ENCODE results near the gene MBOAT7.
"Not testable (repeated sequence)": the region's sequence is repeated elsewhere in the genome, so short reads cannot be mapped to it uniquely, and the experiment has no call there.

MBOAT7 gene, protein sequence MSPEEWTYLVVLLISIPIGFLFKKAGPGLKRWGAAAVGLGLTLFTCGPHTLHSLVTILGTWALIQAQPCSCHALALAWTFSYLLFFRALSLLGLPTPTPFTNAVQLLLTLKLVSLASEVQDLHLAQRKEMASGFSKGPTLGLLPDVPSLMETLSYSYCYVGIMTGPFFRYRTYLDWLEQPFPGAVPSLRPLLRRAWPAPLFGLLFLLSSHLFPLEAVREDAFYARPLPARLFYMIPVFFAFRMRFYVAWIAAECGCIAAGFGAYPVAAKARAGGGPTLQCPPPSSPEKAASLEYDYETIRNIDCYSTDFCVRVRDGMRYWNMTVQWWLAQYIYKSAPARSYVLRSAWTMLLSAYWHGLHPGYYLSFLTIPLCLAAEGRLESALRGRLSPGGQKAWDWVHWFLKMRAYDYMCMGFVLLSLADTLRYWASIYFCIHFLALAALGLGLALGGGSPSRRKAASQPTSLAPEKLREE

DNA sequence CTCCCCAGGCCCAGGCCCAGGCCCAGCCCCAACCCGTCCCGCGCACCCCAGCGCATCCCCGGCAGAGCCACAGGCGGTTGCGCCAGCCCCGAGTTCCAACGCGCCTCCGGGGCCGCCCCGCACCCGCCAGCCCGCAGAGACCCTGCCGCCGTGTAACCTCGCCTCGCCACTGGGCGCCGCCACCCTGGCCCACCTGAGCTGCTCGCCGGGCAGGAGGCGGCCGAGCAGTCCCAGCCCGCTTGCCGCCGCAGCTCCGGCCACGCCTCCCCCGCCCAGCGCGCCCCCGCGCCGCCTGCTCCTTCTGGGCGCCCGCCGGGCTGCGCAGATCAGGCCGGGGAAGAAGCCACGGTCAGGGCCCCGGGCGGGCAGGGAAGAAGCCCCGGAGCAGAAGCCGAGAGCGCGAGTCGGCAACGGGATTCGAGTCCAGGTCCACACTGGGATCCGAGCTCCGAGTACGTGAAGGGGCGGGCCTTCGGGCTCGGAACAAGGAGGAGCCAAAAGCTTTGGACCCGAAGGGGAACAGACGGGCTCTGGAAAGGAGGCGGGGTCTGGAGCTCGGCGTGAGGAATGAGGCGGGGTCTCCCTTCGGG lies at the start of gene MBOAT7:
MBOAT7 (minus strand) TSS at position 436 of the 590 bp plus-strand sequence. CDS start 1,072 bp downstream, outside the sequence.
- no peak for DNase-seq (ENCODE audit: low read depth)

DNA sequence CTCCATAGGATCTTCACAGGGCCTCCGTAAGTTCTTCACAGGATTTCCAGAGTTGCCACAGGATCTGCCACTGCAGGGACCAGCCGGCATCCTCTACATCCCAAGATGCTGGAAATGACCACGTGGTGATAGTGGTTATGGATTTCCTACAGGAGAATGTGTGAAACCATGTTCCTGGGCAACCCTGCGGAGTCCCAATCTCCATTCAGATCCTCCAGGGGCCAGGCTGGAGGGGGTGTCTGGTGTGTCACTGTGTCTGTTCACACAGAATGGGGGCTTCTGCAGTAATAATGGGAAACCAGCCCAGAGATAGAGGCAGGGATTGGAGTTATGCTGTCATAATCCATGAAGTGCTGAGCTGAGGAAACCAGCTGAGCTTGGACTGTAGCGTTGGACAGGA lies 44.6 kb upstream of the MBOAT7 start:
- DNase-seq (ENCODE audit: low read depth) = no peak

DNA sequence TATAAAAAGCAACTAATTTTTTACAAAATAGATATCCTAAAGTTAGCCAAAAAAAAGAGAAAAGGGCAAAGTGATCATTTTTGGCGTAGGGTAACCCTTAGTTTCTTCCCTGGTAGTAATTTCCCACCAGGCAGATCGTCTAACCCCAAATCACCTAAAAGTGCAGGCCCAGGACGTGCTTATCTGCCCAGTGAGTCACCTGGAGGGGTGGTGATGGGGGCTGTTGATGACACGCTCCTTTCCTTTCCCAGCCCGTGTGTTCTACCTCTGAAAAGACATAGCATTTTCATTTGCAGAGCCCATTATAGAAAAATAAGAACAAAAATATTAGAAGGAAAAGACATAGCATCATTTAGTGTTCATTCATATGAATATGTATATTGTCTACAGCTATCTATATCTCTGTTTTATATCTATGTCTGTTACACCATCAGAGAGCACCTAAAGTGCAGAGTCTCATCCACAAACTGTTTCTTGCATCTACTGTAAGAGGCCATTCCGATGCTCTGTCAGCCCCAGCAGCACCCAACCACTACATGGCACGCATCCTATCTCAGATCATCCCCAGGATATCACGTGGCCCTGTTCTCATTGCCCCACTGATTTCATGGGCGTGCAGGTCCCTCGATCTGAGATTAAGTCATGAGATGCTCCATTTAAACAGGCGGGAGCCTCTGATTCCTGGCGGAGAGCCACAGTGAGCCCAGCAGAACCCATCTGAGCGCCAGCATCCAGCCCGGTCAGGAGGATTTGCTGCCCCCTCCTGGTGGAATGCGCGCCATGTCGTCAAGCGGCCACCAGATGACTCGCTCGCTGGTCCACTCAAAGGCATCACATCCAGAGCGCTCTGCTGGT lies 41.9 kb upstream of the MBOAT7 start:
- peak; percentile 82 for DNase-seq (ENCODE audit: low read depth)

DNA sequence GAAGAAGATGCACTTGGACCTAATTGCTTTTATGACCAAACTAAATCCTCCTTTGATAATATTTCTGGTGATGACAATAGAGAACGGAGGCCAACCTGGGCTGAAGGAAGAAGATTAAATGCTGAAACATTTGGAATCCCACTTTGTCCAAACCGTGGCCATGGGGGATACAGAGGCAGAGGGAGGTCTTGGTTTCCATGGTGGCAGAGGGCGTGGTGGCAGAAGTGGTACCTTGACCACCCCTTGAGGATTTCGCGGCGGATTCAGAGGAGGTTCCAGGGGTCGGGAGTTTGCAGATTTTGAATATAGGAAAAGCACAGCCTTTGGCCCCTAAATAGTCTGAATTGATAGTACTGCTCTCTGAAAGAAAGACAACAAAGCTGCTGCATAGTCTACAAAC lies 40.7 kb upstream of the MBOAT7 start:
- DNase-seq (ENCODE audit: low read depth) = no peak

DNA sequence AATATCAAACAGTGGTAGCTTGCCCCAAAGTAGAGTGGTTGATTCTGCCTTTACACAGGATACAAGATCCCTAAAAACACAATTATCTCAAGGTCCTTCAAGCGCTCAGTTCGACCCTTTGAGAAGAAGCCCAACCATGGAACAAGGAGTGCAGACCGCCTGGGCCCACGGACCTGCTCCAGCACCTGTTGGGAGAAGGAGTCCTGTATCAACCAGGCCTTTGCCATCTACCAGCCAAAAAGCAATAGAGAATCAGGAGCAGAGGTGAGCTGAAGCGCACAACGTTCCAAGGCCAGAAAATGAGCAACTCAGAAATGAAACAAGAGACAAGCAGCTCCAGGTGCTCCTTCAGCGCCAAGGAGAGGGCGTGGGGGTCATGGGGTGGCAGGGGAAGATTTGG lies 39.8 kb upstream of the MBOAT7 start:
- DNase-seq (ENCODE audit: low read depth) = no peak

DNA sequence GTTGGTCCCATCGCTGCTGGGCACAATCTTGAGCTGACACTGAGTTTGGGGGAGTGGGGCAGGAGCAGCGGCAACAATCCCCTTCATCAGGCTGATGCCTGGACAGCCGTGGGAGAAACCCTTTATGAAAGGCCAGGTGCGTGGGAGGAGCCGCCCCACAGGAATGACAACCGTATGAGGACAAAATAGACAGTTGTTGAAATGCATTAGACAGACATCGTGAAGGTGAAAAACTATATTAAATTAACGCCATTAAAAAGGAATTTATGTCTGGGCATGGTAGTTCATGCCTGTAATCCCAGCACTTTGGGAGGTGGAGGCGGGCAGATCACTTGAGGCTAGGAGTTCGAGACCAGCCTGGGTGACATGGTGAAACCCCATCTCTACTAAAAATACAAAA lies 35.2 kb upstream of the MBOAT7 start:
- DNase-seq (ENCODE audit: low read depth) = not testable (repeated sequence)

DNA sequence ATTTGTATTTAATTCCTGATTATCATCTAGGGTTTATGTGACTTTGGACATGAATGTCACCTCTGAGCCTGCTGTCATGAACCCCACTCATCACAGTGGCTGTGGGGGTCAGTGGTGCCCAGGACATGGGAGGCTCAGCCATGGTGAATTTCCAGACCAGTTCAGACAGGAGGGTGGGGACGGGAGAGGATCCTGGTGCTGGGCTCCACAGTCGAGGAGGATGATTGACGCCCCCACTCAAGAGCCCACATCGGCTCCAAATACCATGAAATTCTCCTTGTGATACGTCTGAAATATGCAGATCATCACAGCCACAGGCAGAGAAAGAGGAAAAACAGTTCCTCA lies 34.5 kb upstream of the MBOAT7 start:
- not testable (repeated sequence) for DNase-seq (ENCODE audit: low read depth)

DNA sequence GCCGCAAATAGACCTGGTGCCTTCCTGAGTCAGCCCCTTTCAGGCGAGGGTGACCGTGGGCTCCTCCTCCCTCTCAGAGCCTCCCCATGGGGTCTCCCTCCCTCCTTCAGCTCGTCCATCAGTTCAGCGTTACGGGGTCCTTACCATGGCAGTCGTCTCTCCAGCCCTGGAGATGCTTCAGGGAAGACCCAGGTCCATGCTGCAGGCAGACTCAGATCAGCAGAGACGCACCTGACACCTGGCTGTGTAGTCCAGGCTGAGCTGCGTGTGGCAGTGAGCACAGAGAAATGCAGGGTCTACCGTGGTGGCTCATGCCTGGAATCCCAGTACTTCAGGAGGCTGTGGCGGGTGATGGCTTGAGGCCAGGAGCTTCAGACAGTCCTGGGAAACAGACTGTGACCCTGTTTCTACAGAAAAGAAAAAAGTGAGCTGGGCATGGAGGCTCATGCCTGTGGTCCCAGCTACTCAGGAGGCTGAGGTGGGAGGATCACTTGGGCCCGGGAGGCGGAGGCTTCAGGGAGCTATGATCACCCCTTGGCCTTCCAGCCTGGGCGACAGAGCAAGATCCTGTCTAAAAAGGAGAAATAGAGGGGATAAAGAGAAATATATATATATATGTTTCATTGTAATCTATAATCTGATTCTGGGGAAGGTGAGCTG lies 34.0 kb upstream of the MBOAT7 start:
- DNase-seq (ENCODE audit: low read depth) = not testable (repeated sequence)

DNA sequence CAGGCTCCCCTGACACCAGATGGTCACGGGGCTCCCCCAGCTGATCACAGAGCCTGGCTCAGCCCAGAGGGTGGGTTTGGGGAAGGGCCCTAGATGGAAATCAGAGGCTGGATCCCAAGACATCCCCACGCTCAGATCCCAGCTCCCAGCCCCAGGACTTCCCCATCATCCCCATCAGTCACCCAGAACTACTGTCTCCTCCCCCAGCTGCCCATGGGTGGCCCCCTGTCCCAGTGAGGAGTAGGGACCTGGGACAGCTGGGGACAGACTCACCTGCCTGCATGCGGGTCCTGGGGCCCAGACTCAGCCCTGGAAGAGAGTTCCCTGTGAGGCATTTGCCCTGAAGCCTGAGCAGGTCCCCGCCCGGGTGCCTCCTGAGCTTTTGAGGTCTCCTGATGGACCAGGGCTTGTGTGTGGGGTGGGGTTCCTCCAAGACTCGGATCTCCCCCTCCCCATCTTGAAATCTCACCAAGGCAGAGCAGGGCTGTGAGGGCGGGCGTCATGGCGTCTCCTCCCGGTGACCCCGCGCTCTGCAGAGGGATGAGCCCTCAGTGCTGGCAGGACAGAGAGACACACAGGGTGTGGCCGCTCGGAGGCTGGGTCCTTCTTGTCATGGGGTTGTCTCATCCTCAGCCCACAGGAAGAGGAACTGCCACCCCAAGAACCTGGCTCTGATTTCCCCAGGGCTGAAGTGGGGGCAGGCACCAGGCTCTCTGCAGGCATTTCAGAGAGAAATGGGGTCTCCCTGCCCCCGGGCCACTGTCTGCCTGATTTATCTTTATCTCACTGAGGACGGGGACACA lies 33.3 kb upstream of the MBOAT7 start, which contains the start of gene LILRB3:
LILRB3 (minus strand) TSS at position 534 of the 803 bp plus-strand sequence; CDS start at position 503, 31 bp downstream.
- not testable (repeated sequence) for DNase-seq (ENCODE audit: low read depth)

DNA sequence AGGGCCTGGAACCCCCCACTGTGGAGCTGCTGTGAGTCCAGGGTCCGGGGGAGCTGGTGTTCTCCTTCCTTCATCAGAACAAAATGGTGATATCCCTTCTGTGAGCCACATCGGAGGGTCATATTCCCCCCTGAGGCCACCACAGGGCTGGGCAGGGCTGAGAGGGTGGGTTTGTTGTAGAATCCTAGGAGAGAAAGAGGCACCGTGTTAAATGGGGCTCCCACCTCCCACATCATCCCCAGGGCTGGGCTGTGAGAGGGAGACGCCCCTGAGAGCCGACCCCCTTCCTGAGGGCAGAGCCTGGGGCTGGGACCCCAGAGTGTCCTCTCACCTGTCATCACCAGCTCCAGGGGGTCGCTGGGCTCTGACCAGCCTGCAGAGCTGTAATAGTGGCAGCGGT lies 32.6 kb upstream of the MBOAT7 start:
- DNase-seq (ENCODE audit: low read depth) = not testable (repeated sequence)

DNA sequence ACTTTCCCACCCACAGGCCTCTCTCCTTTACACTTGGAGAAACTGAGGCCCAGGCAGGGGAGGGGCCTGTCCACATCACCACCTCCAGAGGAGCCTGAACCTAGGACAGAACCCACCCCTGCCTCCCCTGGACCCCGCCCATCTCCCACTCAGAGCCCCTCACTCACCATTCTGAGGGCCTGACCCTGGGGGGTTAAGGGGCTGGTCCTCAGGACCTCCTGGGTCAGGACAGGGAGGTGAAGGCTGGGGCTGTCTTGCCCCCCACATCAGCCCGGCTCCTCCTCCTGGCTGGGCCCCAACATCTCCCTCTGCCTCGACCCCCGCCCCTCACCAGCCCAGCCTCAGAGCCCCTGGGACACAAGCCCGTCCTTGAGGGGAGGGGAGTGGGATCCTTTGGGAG lies 30.3 kb upstream of the MBOAT7 start:
- DNase-seq (ENCODE audit: low read depth) = not testable (repeated sequence)

DNA sequence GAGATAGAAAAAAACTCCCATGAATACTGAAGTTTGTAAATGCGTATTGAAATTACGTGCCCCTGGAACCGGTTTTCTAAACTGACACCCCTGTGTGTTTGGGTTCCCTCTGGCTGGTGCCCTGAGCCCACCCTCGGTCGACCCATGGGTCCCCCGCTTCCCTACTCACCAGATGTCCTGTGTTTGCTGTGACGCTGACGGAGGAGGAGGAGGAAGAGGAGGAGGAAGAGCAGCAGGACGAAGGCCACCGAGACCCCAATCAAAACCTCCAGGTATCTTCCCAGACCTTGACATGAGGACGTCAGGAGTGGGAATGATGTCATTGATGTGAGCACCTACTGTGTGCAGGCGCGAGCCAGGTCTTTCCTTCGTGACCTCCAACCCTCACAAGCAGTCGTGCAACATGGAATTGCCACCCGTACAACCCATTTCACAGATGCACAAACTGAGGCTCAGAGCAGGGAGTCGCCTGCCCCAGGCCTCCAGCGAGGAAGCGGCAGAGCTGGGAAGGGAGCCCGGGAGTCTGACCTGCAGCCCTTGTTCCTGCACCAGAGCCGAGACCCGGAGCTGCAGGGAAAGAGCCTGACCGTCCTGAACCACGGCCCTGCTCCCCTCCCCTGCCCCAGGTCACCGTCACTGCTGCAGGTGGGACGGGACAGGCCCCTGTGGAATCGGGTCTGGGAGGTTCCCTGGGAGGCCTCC lies 29.7 kb upstream of the MBOAT7 start:
- no peak for DNase-seq (ENCODE audit: low read depth)

DNA sequence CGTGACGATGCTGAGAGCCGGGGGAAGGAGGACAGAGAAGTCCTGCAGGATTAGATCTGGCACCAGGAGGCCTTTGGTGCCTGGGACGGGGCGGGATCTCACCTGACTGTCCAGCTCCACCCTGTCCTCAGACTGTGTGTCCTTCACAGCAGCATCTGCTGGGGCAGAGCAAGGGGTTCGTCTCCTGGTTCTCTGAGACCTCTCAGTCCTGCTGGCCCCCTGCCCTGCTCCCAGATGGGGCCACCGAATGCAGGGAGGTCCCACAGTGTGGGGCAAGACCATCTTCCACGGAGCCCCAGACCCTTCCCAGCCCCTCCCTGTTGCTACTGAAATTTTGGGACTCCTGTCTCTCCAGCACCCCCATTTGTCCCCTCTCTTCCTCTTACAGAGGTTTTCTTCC lies 28.9 kb upstream of the MBOAT7 start:
- no peak for DNase-seq (ENCODE audit: low read depth)

DNA sequence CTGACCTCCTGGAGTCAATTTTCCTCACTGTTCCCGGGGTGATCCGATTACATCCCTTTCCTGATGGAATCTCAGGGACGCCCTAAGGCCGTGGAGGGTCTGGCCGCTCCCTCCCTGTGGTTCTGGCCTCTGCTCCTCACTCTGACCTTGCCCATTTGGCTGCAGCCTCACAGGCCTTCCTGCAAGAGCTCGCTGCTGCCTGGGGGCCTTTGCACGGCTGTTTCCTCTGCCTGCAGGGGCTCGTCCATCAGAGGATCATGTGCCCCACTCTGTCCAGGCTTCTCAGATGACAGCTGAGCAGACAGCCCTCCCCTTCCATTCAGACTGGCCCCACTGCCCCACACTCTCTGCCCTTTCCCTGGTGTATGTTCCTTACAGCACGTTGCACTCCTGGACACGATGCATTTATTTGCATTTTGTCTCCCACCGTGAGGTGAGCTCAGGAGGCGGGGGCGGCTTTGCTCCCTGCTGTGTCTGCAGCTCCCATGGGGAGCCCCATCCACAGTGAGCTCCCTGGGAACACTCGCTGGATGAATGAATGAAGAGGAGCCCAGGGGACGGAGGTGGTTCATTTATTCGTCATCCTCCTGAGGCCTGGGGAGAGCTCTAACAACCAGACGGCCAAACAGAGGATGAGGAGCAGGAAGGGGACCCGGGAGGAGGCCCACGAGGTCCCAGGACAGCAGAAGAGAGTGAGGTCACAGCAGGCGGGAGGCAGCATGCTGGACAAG lies 28.3 kb upstream of the MBOAT7 start:
- DNase-seq (ENCODE audit: low read depth) = not testable (repeated sequence)

DNA sequence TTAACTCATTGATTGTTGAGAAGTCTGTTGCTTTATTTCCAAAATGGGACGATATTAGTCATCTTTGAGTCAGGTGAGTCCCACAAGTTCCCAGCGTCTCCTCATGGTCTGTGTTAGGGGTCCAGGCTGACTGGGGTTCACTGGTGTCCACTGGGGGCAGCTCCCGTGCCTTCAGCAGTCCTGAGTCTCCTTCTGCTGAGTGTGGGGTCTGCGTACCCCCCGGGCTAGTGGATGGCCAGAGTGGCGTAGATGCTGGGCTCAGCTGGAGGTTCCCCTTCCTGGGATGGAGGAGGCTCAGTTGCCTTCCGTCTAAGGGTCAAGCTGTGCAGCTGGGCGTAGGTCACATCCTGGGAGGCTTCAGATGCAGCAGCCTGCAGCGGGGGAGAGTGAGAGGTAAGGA lies 27.5 kb upstream of the MBOAT7 start:
- DNase-seq (ENCODE audit: low read depth) = no peak

DNA sequence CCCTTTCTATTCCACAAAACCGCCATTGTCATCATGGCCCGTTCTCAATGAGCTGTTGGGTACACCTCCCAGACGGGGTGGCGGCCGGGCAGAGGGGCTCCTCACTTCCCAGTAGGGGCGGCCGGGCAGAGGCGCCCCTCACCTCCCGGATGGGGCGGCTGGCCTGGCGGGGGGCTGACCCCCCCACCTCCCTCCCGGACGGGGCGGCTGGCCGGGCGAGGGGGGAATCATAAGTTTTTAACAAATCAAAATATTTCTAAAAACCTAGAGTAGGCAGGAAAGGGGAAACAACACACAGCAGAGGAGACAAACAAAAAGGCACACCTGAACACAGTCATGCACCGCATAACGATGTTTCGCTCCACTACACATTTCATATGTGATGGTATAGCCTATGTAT lies 25.4 kb upstream of the MBOAT7 start:
- DNase-seq (ENCODE audit: low read depth) = not testable (repeated sequence)

DNA sequence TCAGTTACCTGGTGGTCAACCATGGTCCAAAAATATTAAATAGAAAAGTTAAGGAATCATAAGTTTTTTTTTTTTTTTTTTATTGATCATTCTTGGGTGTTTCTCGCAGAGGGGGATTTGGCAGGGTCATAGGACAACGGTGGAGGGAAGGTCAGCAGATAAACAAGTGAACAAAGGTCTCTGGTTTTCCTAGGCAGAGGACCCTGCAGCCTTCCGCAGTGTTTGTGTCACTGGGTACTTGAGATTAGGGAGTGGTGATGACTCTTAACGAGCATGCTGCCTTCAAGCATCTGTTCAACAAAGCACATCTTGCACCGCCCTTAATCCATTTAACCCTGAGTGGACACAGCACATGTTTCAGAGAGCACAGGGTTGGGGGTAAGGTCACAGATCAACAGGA lies 24.8 kb upstream of the MBOAT7 start:
- not testable (repeated sequence) for DNase-seq (ENCODE audit: low read depth)

DNA sequence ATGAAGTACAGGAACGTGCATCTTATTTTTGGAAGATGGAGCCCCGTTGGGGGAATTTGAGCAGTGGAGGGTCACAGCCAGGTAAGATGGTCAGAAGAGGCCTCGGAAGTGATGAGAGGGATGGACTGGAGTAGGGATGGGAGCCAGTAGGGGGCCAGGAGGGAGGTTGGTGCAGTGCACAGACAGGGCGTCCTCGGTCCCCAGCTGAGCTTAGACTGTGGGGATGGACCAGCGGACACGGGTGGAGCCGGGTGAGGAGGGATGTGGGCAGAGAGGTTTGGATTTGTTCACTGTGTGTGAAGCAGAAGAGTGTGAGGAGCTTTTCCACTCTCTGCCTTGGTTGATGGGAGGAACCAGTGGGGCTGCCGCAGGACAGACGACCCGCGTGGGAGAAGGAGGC lies 21.9 kb upstream of the MBOAT7 start:
- no peak for DNase-seq (ENCODE audit: low read depth)

DNA sequence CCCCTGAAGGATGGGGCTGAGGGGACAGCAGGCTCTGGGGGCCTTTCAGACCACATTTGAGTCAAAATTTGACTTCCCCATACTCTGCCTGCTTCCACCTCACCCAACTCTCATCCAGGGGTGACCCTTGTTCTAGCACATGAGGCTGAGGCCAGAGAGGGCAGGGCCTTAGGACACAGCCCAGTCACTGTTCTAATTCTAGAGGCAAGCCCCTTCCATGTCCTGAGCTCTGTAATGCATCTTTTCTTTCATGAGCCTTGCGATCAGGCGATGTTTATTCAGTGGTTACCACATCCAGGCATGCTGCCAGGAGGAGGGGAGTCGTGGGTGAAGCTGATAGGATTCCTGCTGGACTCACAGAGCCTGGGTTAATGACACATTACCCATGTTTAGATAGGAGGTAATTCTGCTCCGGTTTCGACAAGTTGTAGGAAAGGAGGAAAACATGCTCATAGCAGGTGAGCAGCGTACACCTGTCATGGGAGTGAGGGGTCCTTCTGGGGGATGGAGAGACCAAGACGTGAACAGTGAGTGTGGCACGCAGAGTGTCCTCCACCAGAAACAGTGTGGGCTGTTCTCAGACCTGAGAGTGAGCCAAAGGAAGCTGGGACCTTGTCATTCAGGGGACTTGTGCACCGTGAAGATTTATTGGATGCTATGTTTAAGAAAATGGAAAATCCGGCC lies 20.6 kb upstream of the MBOAT7 start:
- DNase-seq (ENCODE audit: low read depth) = no peak

All from activated gamma-delta T cell treated with anti-CD3 and anti-CD28 coated beads, Interleukin-2, amount 50 U/mL, for 16 hours (primary cell).